ENCODE data around the gene HMCN2.

DNA sequence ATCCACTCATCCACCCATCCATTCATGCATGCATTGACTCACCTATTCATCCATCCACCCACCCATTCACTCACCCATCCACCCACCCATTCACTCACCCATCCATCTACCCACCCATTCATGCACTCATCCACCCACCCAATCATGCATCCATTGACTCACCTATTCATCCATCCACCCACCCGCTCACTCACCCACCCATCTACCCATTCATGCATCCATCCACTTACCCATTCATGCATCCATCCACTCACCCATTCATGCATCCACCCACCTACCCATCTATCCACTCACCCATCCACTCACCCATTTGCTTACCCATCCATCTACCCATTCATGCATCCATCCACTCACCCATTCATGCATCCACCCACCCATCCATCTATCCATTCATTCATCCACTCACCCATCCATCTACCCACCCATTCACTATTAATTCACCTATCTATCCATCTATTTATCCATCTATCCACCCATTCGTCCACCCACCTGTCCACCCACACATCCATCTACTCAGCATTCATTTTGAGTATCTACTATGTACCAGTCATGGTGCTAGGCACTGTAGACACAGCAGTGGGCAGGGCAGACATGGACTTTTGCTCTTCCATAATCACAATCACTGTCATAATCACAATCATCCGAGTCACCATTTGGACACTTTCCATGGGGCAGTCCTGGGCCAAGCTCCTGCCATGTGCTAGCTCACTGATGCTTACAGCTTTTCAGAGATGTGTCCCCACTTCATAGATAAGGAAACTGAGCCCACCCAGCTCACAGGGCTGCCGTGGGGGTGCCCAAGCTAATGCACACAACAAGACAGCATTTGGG lies 34.4 kb downstream of the HMCN2 start:
- TF ChIP-seq, protein P1, sequence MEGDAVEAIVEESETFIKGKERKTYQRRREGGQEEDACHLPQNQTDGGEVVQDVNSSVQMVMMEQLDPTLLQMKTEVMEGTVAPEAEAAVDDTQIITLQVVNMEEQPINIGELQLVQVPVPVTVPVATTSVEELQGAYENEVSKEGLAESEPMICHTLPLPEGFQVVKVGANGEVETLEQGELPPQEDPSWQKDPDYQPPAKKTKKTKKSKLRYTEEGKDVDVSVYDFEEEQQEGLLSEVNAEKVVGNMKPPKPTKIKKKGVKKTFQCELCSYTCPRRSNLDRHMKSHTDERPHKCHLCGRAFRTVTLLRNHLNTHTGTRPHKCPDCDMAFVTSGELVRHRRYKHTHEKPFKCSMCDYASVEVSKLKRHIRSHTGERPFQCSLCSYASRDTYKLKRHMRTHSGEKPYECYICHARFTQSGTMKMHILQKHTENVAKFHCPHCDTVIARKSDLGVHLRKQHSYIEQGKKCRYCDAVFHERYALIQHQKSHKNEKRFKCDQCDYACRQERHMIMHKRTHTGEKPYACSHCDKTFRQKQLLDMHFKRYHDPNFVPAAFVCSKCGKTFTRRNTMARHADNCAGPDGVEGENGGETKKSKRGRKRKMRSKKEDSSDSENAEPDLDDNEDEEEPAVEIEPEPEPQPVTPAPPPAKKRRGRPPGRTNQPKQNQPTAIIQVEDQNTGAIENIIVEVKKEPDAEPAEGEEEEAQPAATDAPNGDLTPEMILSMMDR (IDR thresholded peaks at IDR 0.05; ENCODE audit: extremely low read depth in 1 of 2, insufficient read depth in 1 of 2, low read depth in 1 of 2, low read length in 2 of 2): no peak
- no peak for TF ChIP-seq POLR2AphosphoS5 (IDR thresholded peaks at IDR 0.05; ENCODE audit: insufficient read depth, low read depth, low read length)
- TF ChIP-seq GATA2 (IDR thresholded peaks at IDR 0.05; ENCODE audit: insufficient read depth, insufficient read length, low read depth, low read length): no peak
- TF ChIP-seq POLR2A (IDR thresholded peaks at IDR 0.05; ENCODE audit: low read depth, low read length): no peak
